ENCODE results near the gene GRAMD2A. TPM values are rescaled to one million over a fixed set of nuclear protein-coding genes. Genes with fewer than 3 reads are reported as not detected.

GRAMD2A gene
- total RNA-seq, 1 experiment from 2014 or later, result 1.3 TPM

- H2BK5ac ChIP-seq (ENCODE audit: insufficient read length, low read length), result no peak overlapping the region
- H3K56ac ChIP-seq (ENCODE audit: insufficient read length, low read depth, low read length), result no peak overlapping the region
- no peak overlapping the region for H4K91ac ChIP-seq (ENCODE audit: insufficient read length, low read depth, low read length)
- no peak overlapping the region for H3K18ac ChIP-seq (ENCODE audit: insufficient read length, low read depth, low read length)
- H3K27me3 ChIP-seq (ENCODE audit: insufficient read depth, low read length), result no peaks in the 10 kb centered on the region
- no peak overlapping the region for H3K4ac ChIP-seq (ENCODE audit: low read depth, low read length)
- H3K27ac Mint-ChIP-seq, result no peak overlapping the region
- H2AFZ ChIP-seq (ENCODE audit: low read length), result no peak overlapping the region
- no peaks in the 10 kb centered on the region for H3K79me2 ChIP-seq (ENCODE audit: insufficient read depth, low read length)
- H2AK5ac ChIP-seq (ENCODE audit: insufficient read length, low read length), result no peak overlapping the region
- no peak overlapping the region for H3K9ac ChIP-seq (ENCODE audit: extremely low read depth, insufficient read length, low read length)
- no peaks in the 10 kb centered on the region for H3K9me3 ChIP-seq (ENCODE audit: control insufficient read depth, low read depth, low read length)
- no peak overlapping the region for H3K27ac ChIP-seq (ENCODE audit: insufficient read length, low read depth, low read length)
- H3T11ph ChIP-seq (ENCODE audit: low read length), result no peak overlapping the region
- no peak overlapping the region for H2BK12ac ChIP-seq (ENCODE audit: insufficient read length, low read depth, low read length)
- no peak for DNase-seq
- TF ChIP-seq CTCF (conservative IDR thresholded peaks at IDR 0.05), result no peak
- no peak overlapping the region for H4K5ac ChIP-seq (ENCODE audit: insufficient read length, low read depth, low read length)
- no peaks in the 10 kb centered on the region for H3K36me3 Mint-ChIP-seq (ENCODE audit: insufficient read depth in 1 of 3, low read depth in 3 of 3)
- no peak overlapping the region for H2BK120ac ChIP-seq (ENCODE audit: low read depth, low read length, poor library complexity, severe bottlenecking)
- H3K27me3 Mint-ChIP-seq (ENCODE audit: low read depth), result peaks cover 29% of the 10 kb centered on the region
- peak overlapping the region; percentile 49 for H3K4me2 ChIP-seq (ENCODE audit: insufficient read depth, insufficient read length, low read length)
- no peak overlapping the region for H2BK20ac ChIP-seq (ENCODE audit: low read depth, low read length, poor library complexity, severe bottlenecking)
- no peak overlapping the region for H3K23ac ChIP-seq (ENCODE audit: insufficient read length, low read depth, low read length)
- H3K9me3 Mint-ChIP-seq, result no peaks in the 10 kb centered on the region
- H3K79me1 ChIP-seq (ENCODE audit: insufficient read depth, low read depth, low read length, poor library complexity, severe bottlenecking), result no peaks in the 10 kb centered on the region
- no peak overlapping the region for H2BK15ac ChIP-seq (ENCODE audit: low read depth, low read length)
- H3K14ac ChIP-seq (ENCODE audit: insufficient read depth, low read length), result no peak overlapping the region
- H4K20me1 ChIP-seq (ENCODE audit: control insufficient read depth, insufficient read depth, insufficient read length), result no peaks in the 10 kb centered on the region
- H4K8ac ChIP-seq (replicated peaks; ENCODE audit: insufficient read length, low read depth, low read length), result no peak overlapping the region
- peak overlapping the region; percentile 48 to 70 for H3K4me3 Mint-ChIP-seq
- no peaks in the 10 kb centered on the region for H3K23me2 ChIP-seq (ENCODE audit: insufficient read length, low read depth, low read length, poor library complexity, severe bottlenecking)
- WGBS (ENCODE audit: extremely low coverage, insufficient read length, low lambda C conversion rate), result no CpG with 5 or more reads among the region's 12 CpGs
- H3K4me1 Mint-ChIP-seq, result peaks cover 7 to 14% of the 10 kb centered on the region in 2 experiments
- H3K4me1 ChIP-seq (ENCODE audit: insufficient read depth, low read length), result no peaks in the 10 kb centered on the region
These were observed 13.8 kb downstream of the GRAMD2A start for GRCh38 chr15:72183781-72184164.
